DMS79 (cell line): ENCODE measurements around the gene GMDS.

ENCODE experiments used
- DNase-seq: peaks from one replicate; lab custom pipeline; 2025; lab: John Stamatoyannopoulos, UW

GMDS gene

GRCh38 chr6:2133716-2134310, 111.6 kb downstream of the GMDS start:
- no peak for DNase-seq

DNA sequence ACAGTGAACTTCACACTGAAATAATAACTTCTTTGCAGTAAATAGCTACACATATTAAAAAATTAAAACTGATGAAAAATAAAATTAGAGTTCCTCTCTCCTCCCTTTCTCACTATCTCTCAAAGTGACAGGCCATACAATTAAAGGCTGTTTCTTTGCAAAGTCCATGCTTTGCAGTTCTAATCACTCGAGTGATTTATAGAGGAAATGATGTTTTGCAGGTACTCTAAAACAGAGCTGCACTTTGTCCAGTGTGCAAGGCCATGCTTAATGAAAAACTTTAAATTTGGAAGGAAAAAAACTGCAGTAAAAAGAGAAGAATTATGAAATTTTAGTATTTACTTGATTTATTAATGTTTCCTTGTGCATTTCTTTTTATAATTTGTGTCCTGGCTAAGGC, 112.5 kb downstream of the GMDS start:
- DNase-seq = no peak

GRCh38 chr6:2132416-2132815, 113.0 kb downstream of the GMDS start:
- no peak for DNase-seq

DNA sequence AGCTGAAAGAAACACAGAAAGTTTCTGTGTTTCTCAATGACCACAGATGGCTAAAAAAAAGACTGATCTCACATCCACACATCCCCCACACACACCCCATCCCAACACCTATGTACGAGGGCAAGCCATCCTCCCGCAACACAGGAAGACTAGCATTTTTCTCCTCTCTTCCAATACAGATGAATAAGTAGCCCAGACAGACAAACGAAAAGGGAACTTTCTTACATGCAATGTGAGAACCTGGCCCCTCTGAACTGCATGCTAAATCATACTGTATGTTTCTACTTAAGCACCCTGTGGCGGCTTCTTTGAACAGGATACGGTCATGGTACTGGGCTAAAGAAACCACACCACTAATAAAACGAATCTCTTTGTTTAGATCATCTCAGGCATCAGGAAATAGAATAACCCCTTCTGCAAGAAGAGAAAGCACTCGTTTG, 116.2 kb downstream of the GMDS start:
- peak; percentile 0 for DNase-seq

- no peak for DNase-seq
Measured at GRCh38 chr6:2127484-2127911, 117.9 kb downstream of the GMDS start.

DNA sequence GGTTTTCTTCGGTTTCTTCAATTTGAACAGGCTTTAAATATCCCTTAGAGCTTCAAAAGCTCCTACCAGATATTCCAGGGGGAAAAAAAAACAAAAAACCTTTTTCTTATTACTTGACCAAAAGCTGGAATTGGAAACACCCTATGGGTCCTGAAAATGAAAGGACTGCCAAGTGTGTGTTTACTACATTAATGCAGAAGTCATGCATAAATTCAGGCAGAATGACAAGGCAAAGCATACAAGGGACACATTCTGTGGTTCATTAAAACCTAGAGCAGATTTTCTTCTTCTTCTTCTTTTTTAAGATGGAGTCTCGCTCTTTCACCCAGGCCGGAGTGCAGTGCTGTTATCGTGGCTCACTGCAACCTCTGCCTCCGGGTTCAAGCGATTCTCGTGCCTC, 119.1 kb downstream of the GMDS start:
- DNase-seq = no peak

GRCh38 chr6:2125158-2125557, 120.2 kb downstream of the GMDS start:
- no peak for DNase-seq

DNA sequence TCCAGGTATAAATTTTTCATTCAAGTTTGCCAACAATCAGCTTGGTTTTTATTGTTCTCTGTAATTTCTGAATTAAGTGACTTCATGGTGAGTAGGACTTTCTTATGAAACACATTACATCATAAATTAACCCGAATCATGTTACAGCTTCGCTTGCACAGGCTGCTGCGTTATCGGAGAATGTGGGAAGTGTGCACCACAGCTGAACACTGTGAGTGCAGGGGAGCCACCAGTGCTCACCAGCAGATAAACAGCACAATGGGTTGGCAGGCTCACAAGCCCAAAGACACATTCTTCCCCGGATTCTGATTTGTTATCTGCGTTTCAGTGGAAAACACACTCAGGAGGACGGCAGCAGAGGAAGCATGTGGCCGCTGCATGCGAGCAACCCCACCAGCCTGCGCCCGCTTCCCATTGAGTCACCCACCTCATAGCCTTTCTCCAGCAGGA, 121.1 kb downstream of the GMDS start:
- no peak for DNase-seq

DNA sequence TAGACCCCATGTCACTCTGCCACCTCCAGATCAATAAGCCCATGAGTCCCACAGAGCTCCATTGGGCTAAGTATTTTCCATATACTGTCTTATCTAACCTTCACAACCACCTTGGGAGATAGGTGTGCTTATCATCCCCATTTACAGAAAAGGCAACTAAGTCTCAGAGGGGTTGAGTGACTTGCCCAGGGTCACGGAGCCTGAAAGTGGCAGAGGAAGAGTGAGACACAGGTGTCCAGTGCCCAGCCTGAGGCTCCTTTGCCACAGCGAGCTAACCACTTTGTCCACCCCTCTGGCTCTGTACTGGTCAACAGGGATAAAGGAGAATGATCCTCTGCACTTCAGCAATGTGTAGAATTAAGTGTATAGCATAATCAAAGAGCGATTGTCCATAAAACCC, 124.5 kb downstream of the GMDS start:
- no peak for DNase-seq

DNA sequence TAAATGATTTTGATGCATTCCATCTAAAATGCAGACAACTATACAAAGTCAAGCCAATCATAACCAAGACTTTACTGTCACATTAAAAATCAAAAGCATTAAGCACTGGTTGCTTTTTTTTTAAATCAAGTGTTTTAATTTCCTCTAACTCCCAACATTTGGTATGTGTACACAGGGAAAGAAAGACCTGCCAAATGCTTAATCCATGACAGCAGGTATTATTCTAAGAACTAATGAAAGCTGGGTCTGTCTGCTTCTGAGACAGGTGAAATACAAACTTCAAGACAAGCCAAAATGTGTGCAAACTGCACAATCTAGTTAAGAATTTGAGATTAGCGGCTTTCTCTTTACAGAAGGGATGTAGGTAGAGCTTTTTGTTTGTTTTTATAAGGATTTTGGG, 126.1 kb downstream of the GMDS start:
- no peak for DNase-seq

- no peak for DNase-seq
Measured at GRCh38 chr6:2118136-2118535, 127.3 kb downstream of the GMDS start.

DNA sequence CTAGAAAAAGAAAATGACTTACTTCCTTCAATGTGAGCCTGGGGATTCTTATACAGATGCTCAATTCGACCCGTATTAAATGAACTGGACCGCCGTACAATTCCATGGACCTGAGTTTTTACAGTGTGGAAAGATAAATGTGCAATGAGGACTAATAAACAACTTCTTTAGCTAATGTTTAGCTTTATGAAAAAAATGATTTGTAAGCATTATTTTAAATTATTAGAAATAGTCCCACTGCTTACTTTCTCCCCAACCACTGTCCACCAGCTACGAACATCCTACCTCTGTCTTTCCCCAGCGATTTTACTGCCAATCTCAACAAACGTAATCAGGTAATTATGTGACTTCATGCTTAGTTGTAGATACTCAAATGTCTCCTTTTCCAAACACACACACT, 128.0 kb downstream of the GMDS start:
- no peak for DNase-seq

DNA sequence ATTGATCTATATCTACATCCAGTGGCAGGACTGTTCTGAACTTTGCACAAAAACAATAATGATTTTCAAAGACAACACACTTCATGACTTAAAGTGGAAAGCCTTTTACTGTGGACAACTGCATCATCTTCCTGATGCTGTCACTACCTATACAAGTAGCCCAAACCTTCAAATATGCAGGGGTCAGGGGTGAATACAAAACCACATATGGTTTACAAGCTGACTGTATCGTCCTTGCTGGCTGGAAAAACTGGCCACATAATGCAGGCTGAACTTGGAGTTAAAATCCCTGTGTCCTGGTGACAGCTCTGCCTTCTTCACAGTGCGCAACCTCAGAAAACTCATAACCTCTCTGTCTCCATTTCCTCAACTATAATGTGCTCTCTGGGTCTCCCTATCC, 128.9 kb downstream of the GMDS start:
- no peak for DNase-seq

- DNase-seq = no peak
Measured at GRCh38 chr6:2114100-2114499, 131.3 kb downstream of the GMDS start.

DNA sequence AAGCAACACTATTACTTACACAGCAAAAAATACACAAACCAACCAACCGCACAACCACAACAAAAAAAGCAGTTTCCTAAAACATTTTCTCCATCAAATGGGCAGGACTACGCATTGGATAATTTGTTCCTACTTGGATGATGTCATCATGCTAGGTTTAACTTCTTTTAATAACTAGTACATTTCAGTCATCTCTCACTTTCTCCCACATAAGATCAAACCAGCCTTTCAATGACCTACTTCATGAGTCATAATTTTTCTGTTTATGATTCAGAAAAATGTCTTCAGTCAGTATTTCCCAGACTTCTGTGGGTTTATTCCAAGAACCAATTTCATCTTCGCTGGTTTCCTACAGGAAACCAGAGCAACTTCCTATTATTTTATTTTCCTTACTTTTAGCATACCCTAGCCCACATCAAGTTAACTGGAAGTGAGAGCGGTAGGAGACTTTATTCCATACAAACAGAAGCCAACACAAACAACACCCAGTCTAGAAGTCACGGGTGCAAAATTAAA, 134.2 kb downstream of the GMDS start:
- no peak for DNase-seq

DNA sequence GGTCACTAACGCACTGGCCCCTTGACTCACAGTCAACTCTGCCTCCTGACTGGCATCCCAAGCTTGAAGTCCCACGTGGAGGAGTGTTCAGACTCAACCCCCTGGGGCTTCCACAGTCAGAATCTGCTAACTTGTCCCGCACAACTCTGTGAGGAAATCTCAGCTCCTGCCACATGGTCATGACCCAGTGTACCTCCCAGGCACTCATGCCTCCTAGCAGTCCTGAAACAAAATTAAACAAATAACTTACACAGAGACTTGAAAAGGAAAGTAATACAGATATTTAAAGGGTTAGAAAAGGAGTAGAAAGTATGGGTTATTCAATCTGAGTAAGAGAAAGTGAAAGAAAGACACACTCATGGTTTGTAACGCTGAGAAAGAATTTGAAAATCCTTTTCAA, 134.9 kb downstream of the GMDS start:
- DNase-seq = no peak

DNA sequence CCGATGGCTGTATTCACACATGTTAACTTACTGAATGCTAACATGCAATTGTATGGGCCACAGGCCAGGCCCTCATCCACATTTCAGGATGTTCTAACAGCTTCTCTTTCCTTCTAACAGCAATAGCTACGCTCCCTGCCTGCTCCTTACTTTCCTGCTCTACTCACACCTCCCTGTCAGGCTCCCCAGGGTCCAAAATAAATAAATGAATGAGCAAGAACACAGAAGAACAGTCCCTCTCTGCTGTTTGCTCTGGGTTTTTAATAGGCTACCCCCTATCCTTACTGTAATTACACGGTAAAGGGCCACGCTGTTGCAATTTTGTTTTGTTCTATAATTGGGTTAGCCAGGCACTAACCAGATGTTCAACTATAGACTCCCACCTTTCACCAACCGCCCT, 135.6 kb downstream of the GMDS start:
- no peak for DNase-seq

DNA sequence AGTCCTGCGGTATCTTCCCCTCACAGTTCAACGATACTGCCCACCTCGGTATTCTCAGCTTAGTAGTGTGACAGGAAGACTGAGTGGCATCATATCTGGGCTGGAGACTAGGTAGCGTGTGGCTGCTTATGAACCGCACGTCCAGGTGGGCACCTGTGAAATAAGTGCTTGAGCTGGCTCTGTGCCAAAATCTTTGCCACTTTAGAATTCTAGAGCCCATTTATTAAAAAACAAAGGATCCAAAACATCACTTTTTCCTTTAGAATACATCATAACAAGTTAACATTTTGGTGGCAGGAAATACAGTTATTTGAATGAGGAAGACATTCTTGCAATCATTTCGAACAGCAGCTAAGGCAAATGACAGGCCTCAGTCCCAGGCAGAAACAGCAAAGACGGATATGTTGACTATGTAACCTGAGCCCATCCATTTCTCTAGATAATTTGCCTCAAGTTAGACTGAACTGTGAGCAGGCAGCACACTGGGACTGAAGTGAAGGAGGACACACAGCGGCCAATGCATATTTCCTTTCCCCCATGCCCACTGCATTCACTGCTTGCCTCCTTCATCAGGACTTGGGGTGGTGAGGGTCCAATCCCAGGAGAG, 136.6 kb downstream of the GMDS start:
- peak; percentile 21 for DNase-seq

- DNase-seq = no peak
Measured at GRCh38 chr6:2104524-2104880, 140.9 kb downstream of the GMDS start.

DNA sequence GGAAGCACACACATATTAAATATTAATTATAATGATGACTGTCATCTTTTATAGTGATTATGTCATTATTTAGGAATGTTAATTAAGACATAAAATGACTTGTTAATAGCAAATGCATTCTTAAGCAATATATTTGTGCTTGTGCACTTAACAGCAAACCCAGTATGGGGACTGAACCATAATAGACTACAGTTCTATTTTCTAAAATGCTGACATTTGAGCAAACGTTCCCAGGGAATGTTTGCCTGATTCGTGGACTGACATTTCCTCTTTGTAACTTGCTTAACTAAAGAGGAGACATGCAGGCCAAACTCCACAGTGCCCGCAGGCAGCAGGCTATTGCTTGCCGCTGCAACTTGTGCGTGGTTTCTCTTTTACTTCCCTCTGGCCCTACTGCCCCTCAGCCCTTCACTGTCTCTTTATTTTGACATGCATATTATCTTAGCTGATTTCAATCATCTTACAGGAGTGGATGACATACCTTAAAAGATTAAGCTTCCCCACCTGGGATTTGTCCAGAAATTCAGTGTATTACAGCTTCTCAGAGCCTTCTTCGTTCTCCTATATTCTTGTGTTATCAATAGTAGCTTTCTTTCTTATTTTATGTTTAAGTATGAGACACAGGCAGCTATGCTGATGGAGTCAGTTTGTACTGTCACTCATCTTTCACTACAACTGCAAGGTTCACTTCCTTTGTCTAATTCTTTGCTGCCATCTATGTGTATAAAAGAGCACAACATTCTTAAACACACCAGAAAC, 141.5 kb downstream of the GMDS start:
- no peak for DNase-seq

DNA sequence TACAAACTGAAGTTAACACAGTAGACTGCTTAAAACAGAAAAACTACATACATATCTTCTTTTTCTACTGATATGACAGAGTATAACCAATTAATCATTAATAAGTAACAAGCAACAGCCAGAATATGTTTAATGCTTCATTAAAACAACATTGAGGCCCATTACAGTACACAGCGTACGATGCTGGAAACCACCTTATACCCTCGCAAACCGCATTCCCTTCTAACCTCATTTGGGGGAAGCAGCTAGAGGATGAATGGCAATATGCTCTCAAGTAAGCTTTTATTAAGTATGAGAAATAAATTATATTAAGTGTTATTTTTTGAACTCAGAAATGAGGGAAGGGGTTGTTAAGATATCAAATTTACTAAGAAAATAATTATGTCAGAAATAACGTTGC, 142.4 kb downstream of the GMDS start:
- DNase-seq = no peak

GRCh38 chr6:2102316-2102883, 143.0 kb downstream of the GMDS start:
- DNase-seq = no peak

- DNase-seq = no peak
Measured at GRCh38 chr6:2101213-2101612, 144.2 kb downstream of the GMDS start.
